ENCODE results near the gene RGS7.

- no peak for TF ChIP-seq CTCF (IDR thresholded peaks at IDR 0.05 in 2 of 3, conservative IDR thresholded peaks at IDR 0.05 in 1 of 3; ENCODE audit: control insufficient read depth in 2 of 3, extremely low read depth in 1 of 3, insufficient read depth in 1 of 3, low read depth in 3 of 3, low read length in 3 of 3)
- TF ChIP-seq, protein P1, sequence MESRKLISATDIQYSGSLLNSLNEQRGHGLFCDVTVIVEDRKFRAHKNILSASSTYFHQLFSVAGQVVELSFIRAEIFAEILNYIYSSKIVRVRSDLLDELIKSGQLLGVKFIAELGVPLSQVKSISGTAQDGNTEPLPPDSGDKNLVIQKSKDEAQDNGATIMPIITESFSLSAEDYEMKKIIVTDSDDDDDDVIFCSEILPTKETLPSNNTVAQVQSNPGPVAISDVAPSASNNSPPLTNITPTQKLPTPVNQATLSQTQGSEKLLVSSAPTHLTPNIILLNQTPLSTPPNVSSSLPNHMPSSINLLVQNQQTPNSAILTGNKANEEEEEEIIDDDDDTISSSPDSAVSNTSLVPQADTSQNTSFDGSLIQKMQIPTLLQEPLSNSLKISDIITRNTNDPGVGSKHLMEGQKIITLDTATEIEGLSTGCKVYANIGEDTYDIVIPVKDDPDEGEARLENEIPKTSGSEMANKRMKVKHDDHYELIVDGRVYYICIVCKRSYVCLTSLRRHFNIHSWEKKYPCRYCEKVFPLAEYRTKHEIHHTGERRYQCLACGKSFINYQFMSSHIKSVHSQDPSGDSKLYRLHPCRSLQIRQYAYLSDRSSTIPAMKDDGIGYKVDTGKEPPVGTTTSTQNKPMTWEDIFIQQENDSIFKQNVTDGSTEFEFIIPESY (IDR thresholded peaks at IDR 0.05) = no peak
- no peak for TF ChIP-seq ASH2L (IDR thresholded peaks at IDR 0.05; ENCODE audit: borderline replicate concordance, low read depth)
- no peak for TF ChIP-seq ATF2 (IDR thresholded peaks at IDR 0.05; ENCODE audit: low read length)
- TF ChIP-seq MYC (IDR thresholded peaks at IDR 0.05; ENCODE audit: insufficient read depth, insufficient read length, insufficient replicate concordance, low read length, severe bottlenecking) = no peak
- TF ChIP-seq IRF3 (IDR thresholded peaks at IDR 0.05) = no peak
- TF ChIP-seq, protein P2, sequence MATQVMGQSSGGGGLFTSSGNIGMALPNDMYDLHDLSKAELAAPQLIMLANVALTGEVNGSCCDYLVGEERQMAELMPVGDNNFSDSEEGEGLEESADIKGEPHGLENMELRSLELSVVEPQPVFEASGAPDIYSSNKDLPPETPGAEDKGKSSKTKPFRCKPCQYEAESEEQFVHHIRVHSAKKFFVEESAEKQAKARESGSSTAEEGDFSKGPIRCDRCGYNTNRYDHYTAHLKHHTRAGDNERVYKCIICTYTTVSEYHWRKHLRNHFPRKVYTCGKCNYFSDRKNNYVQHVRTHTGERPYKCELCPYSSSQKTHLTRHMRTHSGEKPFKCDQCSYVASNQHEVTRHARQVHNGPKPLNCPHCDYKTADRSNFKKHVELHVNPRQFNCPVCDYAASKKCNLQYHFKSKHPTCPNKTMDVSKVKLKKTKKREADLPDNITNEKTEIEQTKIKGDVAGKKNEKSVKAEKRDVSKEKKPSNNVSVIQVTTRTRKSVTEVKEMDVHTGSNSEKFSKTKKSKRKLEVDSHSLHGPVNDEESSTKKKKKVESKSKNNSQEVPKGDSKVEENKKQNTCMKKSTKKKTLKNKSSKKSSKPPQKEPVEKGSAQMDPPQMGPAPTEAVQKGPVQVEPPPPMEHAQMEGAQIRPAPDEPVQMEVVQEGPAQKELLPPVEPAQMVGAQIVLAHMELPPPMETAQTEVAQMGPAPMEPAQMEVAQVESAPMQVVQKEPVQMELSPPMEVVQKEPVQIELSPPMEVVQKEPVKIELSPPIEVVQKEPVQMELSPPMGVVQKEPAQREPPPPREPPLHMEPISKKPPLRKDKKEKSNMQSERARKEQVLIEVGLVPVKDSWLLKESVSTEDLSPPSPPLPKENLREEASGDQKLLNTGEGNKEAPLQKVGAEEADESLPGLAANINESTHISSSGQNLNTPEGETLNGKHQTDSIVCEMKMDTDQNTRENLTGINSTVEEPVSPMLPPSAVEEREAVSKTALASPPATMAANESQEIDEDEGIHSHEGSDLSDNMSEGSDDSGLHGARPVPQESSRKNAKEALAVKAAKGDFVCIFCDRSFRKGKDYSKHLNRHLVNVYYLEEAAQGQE (IDR thresholded peaks at IDR 0.05; ENCODE audit: low read depth, low read length) = no peak
- TF ChIP-seq, protein P3, sequence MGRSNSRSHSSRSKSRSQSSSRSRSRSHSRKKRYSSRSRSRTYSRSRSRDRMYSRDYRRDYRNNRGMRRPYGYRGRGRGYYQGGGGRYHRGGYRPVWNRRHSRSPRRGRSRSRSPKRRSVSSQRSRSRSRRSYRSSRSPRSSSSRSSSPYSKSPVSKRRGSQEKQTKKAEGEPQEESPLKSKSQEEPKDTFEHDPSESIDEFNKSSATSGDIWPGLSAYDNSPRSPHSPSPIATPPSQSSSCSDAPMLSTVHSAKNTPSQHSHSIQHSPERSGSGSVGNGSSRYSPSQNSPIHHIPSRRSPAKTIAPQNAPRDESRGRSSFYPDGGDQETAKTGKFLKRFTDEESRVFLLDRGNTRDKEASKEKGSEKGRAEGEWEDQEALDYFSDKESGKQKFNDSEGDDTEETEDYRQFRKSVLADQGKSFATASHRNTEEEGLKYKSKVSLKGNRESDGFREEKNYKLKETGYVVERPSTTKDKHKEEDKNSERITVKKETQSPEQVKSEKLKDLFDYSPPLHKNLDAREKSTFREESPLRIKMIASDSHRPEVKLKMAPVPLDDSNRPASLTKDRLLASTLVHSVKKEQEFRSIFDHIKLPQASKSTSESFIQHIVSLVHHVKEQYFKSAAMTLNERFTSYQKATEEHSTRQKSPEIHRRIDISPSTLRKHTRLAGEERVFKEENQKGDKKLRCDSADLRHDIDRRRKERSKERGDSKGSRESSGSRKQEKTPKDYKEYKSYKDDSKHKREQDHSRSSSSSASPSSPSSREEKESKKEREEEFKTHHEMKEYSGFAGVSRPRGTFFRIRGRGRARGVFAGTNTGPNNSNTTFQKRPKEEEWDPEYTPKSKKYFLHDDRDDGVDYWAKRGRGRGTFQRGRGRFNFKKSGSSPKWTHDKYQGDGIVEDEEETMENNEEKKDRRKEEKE (IDR thresholded peaks at IDR 0.05) = no peak
Measured at GRCh38 chr1:240905225-240905765, 451.7 kb downstream of the RGS7 start.

Data from GM12878 (cell line).